CD4-positive, alpha-beta T cell treated with Interleukin-6 at 100 ng/mL for 8 hours (primary cell): ENCODE measurements around the gene CCDC83.
"Not testable (repeated sequence)": the region's sequence is repeated elsewhere in the genome, so short reads cannot be mapped to it uniquely, and the experiment has no call there.

Experiments
- DNase-seq: peaks from one replicate; pipeline ENCODE4 v3.0.0-alpha.2; 2020; ENCODE audit warnings: mixed read lengths, low spot score

The CCDC83 gene

DNA sequence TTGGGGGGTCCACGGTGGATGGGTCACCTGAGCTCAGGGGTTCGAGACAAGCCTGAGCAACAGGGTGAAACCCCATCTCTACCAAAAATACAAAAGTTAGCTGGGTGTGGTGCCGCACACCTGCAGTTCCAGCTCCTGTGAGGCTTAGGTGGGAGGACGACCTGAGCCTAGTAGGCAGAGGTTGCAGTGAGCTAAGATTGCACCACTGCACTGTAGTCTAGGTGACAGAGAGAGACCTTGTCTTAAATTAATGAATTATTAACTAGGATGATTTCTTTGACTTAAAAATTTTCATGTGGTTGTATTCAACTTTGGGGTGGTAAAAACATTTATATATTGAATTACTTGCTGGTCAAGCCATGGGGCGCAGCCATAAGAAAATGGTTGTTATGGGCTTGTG, 33.9 kb downstream of the CCDC83 start:
- no peak for DNase-seq

DNA sequence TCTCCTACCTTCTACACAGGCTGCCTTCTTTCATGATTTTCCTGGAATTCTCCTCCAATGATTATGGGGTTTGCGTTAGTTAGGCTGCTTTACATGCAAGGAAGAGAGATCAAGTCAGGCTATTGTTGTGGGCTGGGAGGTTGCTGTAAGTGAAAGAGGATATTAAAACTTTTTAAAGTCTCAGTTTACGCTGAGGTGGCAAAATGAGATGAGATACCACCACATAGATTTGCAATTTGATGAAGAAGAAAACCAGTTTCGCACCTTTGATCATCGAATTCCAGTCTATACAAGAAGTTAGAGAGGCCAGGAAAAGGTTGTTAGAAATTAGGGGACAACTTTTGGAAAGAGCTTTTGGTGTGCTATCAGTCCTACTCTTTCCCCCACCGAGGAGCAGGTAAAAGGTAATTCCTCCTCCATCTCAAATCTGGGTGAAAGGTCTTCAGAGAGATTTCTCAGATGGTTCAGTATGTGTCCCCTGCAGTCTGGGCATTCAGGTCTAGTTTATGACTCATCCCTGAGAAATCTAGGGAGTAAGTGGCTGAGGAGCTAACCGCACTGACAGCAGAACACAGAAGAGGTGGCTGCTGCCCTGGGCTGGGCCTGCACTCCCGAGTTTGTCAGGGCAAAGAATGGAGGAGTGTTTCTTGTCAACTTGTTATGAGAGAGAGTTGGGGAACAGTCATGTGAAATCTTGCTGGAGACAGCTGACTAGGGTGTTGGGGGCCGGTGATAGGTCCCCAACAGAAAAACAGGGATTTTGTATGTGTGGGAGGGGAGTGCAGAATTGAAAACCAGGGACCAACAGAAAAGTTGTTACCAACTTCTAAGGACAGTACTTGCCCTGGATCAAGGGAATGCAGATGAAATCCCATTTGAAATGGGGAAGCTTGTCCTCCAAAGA, 34.7 kb downstream of the CCDC83 start:
- DNase-seq, result no peak

DNA sequence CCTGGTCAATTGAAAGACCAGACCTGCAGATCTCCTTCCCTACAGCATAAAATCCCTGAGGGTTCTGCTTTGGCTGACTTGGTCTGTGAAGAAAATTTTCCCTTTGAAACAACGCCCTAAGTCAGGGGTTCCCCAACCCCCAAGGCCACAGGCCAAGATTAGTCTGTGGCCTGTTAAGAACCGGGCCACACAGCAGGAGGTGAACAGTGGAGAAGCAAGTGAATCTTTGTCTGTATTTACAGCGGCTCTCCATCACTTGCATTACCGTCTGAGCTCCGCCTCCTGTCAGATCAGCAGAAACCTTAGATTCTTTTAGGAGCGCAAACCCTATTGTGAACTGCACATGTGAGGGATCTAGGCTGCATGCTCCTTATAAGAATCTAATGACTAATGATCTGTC, 38.2 kb downstream of the CCDC83 start:
- no peak for DNase-seq

DNA sequence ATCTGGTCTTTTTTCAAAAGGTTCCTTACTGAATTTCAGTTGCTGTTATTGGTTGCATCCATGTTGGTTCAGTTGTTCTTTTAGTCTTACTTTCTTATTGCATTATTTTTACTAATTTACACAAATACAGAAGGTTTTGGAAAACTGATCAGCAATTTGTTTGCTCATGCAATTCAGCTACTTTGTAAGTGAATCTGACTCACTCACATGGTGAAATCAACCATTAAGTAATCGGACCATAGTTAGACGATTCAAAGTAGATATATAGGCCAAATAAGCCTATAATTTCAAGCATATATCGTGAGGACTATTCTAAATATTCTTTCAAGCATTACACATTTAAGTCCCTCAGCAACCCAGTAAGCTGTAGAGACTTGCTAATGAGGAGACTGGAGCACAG, 41.7 kb downstream of the CCDC83 start:
- DNase-seq, result no peak

DNA sequence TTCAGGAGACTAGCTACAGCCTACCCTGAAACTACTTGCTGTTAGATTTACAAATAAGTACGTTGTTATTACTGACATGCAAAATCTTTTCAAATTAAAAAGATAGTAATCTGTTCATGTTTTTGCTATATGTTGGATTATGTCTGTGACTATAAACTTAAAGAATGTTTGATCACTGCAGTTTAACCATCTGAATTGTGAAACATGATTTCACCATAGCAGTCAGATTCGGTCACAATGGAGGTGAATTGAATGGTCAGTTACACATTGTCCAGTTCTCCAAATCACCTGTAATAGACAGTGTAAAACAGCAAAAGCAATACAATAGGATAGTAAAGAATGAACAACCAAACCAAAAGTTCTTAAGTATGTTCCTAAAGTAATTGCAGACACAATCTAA, 43.3 kb downstream of the CCDC83 start:
- no peak for DNase-seq

DNA sequence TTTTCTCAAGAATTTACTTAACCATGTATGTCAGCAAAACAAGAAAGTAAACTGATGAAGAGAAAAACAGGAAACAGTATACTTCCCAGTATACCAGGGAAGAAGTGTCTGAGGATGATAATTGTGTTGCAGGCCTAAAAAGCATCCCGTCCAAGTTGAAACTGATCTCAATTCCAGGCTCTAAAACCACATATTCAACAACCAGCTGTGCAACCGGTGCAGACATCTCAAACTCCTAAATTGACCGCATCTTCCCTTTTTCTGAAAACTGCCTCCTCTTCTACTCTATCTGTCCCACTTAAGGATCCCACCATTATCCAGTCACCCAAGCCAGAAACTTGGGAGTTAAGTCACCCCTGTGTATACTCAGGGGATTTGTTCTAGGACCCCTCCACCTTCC, 47.2 kb downstream of the CCDC83 start:
- DNase-seq, result no peak

DNA sequence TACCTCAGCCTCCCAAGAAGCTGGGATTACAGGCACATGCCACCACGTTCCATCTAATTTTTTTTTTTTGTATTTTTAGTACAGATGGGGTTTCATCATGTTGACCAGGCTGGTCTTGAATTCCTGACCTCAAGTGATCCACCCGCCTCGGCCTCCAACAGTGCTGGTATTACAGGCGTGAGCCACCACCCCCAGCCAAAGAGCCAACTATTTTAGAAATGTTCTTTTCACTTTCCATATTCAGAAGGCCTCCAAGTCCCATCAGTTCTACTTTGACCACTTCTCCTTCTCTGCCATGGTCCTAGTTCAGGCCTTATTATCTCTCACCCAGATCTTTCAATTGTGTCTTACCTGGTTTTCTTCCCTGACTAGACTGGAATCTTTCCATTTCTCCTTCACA, 48.2 kb downstream of the CCDC83 start:
- DNase-seq, result no peak

DNA sequence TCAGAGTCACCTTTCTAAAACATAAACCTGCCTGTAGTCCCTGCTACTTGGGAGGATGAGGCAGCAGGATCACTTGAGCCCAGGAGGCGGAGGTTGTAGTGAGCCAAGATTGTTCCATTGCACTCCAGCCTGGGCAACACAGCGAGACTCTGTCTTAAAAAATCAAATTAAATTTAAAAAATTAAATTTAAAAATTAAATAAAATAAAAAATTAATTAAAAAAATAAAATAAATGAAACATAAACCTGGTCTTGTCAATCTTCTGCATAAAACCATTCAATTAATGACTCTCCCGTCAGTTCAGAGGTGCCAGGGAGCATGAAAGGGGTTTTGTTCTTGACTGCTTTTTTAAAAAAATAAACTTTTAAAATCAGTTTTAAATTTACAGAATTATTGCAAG, 48.6 kb downstream of the CCDC83 start:
- DNase-seq, result no peak

DNA sequence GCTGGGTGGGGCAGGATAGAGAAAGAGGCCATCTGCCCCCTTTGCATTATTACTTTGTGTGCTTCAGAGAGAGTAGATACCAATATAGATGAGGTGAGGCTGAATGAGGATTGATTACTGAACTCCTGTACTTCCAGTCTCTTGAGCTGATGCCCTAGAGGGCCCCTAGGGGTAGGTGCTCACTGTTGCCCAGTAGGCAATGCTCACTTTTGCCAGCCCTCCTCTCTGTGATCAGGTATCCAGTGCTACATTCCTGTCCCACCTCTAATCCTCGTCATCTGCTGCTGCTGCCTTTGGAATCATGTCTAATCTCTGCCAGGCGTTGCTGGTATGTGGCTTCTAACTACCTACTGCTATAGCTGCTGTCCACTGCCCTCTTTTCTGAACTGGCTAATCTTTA, 57.2 kb downstream of the CCDC83 start:
- no peak for DNase-seq

DNA sequence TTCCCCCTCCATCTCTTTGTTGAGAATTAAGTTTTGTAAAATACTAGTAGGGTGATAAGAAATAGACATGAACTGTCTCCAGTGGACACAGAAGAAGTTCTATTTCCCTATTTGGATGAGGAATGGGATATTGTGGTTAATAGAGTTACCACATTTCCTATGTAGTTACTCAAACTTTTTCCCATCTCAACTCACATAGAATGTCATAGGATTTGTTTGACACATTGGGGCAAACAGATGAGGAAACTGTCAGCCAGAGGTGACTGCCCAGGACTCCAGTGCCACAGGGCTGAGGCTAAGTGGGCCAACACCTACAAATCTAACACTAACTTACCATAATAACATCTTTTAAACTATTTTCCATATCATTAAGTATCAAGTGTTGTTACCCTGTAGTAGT, 58.3 kb downstream of the CCDC83 start:
- no peak for DNase-seq

DNA sequence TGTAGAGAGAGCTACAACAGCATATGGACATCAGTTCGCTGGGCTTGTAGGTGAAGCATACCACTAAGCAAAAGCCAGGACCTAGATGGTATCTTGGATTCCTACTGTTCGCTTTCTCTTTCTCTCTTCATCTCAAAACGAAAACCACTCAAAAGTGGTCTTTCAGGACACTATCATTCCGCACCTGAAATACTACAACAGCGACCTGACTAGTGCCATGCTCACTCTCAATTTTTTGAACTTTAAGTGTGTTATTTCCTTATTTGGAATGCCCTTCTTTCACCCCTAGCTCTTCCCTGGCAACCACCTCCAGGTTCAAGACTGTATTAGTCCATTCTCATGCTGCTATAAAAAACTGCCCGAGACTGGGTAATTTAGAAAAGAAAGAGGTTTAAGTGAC, 59.2 kb downstream of the CCDC83 start:
- no peak for DNase-seq

DNA sequence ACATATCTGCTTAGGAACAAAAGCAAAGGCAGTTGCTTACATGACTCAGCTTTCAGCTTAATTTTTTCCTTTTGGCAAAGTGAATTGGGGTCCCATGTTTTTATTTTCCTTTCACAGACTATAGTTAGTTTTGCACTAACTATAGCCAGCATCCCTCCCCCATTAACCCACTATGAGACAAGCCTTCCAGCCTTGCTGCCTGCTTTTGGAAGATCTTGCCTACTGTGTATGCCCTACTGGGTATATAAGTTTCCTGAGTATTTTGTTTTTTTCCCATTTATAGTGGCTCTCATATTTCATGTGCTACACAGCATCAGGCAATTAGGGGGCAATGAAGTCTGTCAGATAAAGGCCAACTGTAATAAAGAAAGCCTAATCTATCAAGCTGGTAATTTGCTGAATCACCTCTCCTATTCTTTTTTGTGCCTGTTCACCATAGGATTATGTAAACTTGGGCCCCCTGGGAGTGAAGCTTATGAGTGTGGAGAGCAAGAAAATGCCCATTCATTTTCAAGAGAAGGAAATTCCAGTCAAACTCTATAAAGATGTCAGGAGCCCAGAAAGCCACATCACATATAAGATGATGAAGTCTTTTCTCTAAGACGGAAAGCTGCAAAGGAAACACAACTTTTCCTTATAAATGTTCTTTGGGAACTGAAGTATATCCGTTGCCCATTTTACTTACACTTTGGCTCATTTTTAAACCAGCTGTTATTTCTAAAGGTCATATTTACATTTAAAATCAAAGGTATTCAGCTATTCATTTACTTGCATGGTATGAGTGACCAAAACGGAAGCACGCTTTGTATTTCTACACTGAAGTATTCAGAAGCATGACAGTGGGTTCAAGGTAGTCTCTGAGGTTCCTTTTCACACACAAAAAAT, 64.0 kb downstream of the CCDC83 start:
- DNase-seq, result no peak

DNA sequence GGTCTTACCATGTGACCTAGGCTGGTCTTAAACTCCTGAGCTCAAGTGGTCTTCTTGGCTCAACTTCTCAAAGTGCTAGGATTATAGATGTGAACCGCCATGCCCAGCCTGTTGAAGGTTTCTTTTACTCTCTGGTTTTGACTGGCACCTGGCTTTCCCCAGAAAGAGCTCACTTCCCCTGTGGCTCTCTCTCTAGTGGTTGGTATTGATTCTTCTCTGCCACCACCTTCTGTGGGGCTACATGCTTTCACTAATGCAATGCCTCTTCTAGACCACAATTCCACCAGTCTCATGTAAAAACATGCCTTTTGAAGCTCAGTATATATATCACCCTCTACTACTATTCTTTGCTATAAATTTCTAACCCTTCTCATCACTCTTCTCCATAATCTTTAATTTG, 67.2 kb downstream of the CCDC83 start:
- no peak for DNase-seq

DNA sequence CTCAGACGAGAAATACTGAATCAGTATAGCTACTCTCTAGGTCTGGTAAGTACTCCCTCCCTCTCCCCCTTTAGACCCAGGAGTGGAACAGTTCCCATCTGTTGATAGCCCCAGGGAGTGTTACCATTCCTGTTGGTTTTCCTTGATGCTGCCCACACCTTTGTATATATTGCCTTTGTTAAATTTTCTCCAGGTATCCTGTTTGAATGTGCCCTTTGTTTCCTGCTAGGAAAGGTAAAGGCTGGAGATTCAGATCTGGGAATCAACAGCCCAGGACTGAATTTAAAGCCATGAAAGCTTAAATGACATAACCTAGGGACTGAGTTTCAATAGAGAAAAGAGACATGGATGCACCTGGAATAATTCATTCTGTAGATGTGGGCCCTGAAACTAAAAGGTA, 68.3 kb downstream of the CCDC83 start:
- no peak for DNase-seq

DNA sequence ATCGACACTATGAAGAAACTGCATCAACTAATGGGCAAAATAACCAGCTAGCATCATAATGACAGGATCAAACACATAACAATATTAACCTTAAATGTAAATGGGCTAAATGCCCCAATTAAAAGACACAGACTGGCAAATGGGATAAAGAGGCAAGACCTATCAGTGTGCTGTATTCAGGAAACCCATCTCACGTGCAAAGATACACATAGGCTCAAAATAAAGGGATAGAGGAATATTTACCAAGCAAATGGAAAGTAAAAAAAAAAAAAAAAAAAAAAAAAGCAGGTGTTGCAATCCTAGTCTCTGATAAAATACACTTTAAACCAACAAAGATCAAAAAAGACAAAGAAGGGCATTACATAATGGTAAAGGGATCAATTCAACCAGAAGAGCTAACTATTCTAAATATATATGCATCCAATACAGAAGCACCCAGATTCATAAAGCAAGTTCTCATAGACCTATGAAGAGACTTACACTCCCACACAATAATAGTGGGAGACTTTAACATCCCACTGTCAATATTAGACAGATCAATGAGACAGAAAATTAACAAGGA, 71.6 kb downstream of the CCDC83 start:
- not testable (repeated sequence) for DNase-seq

DNA sequence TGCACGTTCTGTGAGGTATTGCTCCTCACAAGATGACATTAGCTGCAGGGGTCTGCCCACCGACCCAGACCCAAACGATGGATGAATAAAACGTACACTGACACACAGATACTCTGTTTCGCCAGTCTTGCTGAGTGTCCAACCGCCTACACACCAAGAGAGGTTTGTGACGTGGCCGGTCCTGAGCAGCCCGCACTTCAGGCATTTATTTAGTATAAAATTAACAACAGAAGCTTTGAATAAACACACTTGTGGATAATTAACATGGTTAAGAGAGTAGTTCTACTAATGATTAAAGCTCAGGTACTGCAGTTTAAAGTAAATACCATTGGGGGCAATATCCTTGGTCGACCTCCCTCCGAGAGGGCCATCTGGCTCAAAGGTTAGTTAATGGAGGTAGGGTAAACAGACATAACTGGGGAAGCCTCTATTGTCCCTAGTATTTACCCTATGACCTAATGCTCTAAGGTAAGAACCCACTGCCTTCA, 75.7 kb downstream of the CCDC83 start:
- no peak for DNase-seq

DNA sequence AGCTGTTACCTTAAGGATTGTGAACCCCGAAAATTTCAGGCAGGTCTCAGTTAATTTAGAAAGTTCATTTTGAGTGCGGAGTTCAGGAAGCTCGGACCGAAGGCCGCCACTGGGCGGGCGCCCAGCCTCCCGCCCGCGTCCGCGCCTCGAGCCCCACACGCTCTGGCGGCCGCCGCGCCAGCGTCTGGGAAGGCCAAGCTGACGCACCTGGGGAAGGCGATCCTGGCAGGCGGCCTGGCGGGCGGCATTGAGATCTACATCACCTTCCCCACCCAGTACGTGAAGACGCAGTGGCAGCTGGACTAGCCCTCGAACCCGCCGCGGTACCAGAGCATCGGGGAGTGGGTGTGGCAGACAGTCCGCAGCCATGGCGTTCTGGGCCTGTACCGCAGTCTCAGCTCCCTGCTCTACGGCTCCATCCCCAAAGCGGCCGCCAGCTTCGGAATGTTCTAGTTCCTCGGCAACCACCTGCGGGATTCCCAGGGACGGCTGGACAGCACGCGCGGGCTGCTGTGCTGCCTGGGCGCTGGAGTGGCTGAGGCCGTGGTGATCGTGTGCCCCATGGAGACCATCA, 79.5 kb downstream of the CCDC83 start:
- no peak for DNase-seq

DNA sequence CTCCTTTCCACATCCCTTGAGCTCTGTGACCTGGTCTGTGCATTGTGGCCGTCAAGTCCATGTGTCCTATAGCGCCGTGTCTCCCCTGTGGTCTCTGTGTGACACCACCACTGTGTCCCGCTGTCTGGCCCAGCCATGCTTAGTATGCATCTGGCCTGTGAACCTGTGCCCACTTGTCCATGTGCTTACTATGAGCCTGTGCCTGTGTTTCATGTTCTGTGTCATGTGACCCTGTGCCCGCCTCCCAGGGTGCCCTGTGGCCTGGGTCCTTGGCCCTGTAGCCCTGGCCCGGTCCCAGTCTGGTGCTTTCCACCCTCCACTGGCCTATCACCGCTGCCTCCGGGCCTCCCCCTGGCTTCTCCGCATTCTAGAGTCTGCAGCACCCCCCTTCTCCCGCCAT, 80.6 kb downstream of the CCDC83 start:
- no peak for DNase-seq

DNA sequence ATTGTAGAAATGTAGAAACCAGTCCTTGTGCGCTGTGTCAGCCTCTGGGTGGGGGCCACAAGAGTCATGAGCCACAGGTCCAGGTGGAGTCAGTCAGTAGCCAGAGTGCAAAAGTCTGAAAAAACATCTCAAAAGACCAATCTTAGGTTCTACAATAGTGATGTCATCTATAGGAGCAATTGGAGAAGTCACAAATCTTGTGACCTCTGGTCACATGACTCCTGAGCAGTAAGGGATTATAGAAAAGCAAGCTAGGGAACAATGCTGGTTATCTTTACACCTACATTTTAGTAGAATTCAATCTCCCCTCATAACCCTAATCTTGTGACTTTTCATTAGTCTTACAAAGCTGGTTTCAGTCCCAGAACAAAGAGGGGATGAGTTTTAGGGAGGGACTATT, 82.7 kb downstream of the CCDC83 start:
- no peak for DNase-seq

DNA sequence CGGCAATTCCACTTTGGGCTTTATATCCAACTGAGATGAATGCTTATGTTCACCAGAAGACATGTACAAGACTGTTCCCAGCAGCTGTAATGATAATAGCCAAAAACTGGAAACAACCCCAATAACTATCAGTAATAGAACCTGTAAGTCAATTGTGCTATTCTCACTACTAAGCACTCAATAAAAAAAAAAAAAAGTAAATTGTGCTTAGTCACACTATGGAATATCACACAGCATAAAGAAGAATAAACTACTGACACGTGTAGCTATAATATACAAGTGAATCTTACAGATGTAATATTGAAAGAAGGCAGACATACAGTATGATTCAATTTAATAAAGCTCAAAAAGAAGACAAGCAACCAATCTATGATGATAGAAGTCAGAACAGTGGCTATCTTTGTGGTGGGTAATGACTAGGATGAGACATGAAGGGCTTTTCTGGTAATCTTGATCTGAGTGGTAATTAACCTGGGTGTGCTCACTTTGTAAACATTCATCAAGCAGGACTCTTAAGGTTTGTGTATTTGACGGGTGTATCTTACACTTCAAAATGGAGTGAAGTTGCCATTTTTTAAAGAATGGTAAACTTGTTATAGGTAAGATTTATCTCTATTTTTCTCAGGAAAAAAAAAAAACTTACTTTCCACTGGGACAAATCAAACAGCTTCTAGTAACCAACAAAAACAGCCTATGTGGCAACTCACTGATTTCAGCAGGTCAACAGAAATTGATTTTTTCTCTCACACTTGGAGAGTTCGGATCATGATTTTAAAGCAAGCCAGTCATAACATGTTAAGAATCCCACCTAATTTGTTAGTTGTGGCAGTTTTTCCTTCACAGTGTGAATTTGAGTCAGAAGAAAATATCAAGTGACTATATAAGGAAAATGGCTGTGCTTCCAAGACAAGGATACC, 84.2 kb downstream of the CCDC83 start:
- no peak for DNase-seq

DNA sequence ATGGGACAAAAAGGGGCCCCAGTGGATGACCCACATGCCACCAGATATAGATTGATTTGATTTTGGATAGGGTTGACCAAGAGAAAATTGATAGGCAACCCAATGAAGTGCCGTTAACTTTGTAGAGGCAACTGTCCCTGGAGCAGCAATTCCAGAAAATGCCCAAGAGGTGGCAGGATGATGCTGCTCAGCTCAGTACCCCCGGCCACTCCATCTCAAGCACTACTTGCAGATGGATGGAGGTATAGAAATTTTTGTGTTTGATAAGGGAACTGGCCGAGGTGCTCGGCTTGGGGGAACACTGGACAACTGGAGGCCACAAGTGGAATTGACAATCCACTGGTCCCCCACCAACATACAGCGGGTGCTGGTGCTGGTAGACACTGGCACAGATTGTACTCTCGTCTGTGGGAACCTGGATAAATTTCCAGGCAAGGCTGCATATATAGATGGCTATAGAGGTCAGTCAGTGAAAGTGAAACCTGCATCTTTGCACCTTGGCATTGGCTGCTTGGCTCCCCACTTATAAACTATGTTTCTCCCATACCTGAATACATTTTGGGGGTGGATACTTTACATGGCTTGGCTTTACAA, 86.3 kb downstream of the CCDC83 start:
- DNase-seq, result no peak
